ENCODE measurements around the gene STK33.

- TF ChIP-seq, protein P1, sequence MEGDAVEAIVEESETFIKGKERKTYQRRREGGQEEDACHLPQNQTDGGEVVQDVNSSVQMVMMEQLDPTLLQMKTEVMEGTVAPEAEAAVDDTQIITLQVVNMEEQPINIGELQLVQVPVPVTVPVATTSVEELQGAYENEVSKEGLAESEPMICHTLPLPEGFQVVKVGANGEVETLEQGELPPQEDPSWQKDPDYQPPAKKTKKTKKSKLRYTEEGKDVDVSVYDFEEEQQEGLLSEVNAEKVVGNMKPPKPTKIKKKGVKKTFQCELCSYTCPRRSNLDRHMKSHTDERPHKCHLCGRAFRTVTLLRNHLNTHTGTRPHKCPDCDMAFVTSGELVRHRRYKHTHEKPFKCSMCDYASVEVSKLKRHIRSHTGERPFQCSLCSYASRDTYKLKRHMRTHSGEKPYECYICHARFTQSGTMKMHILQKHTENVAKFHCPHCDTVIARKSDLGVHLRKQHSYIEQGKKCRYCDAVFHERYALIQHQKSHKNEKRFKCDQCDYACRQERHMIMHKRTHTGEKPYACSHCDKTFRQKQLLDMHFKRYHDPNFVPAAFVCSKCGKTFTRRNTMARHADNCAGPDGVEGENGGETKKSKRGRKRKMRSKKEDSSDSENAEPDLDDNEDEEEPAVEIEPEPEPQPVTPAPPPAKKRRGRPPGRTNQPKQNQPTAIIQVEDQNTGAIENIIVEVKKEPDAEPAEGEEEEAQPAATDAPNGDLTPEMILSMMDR (IDR thresholded peaks at IDR 0.05; ENCODE audit: poor library complexity, severe bottlenecking) = no peak
- no peak for TF ChIP-seq EP300 (conservative IDR thresholded peaks at IDR 0.05; ENCODE audit: poor library complexity, severe bottlenecking)
- TF ChIP-seq TAF1 (IDR thresholded peaks at IDR 0.05; ENCODE audit: low read depth) = no peak
- TF ChIP-seq POLR2AphosphoS5 (IDR thresholded peaks at IDR 0.05) = no peak
- no peak for TF ChIP-seq REST (IDR thresholded peaks at IDR 0.05; ENCODE audit: borderline replicate concordance)
- no peak for TF ChIP-seq EZH2 (IDR thresholded peaks at IDR 0.05; ENCODE audit: borderline replicate concordance, insufficient read depth, low read length, poor library complexity, severe bottlenecking)
Measured at GRCh38 chr11:8352103-8352875, 241.7 kb downstream of the STK33 start.

Measured in neural cell (in vitro differentiated cells).